CD4-positive, CD25-positive, alpha-beta regulatory T cell (primary cell): ENCODE data around the gene TPCN2. TPM values are rescaled to one million over a fixed set of nuclear protein-coding genes. Genes with fewer than 3 reads are reported as not detected.

Source experiments
- ATAC-seq, 2 donors: fragments of 150-1000 bp; cut with Tn5 transposase; one replicate each; pipeline ENCODE4 v1.10.0; 2021; ENCODE audit warnings: low read depth in 2 of 2, moderate number of reproducible peaks in 2 of 2, moderate library complexity in 1 of 2
- DNase-seq, 3 donors: peaks; one replicate each; pipeline versions ENCODE4 v3.0.0 to v3.0.0-alpha.2; 2012 to 2022; ENCODE audit warnings: mixed read lengths in 1 of 3
- H3K27ac ChIP-seq: one replicate; pipeline ENCODE4 v1.7.0; 2013; ENCODE audit warnings: mild to moderate bottlenecking, low read length; ENCODE audit not compliant: insufficient read depth, poor library complexity, severe bottlenecking
- H3K27me3 ChIP-seq: one replicate; pipeline ENCODE4 v1.7.0; 2013; ENCODE audit warnings: low read length; ENCODE audit not compliant: control insufficient read depth, insufficient read depth
- H3K36me3 ChIP-seq: one replicate; pipeline ENCODE4 v1.7.0; 2013; ENCODE audit warnings: mild to moderate bottlenecking, low read length, moderate library complexity; ENCODE audit not compliant: control insufficient read depth, insufficient read depth
- H3K4me1 ChIP-seq: 2 replicates; pipeline ENCODE4 v1.7.0; 2013; ENCODE audit warnings: mild to moderate bottlenecking, low read length; ENCODE audit not compliant: insufficient read depth, control insufficient read depth, poor library complexity, severe bottlenecking
- H3K4me3 ChIP-seq: one replicate; pipeline ENCODE4 v1.7.0; 2013; ENCODE audit warnings: low read depth, mild to moderate bottlenecking, low read length, moderate library complexity
- H3K9me3 ChIP-seq, 2 experiments: 1 replicate in 1 of 2; 2 replicates in 1 of 2; pipeline ENCODE4 v1.7.0; 2013; ENCODE audit warnings: low read length in 2 of 2, mild to moderate bottlenecking in 1 of 2, moderate library complexity in 1 of 2; ENCODE audit not compliant: control insufficient read depth in 2 of 2
- H3K27ac Mint-ChIP-seq, 3 donors: one replicate each; pipeline ENCODE4 v1.8.0; 2020 to 2022; ENCODE audit warnings: mild to moderate bottlenecking in 3 of 3, mixed read lengths in 3 of 3, moderate library complexity in 2 of 3
- H3K27me3 Mint-ChIP-seq: one replicate; pipeline ENCODE4 v1.8.0; 2022; ENCODE audit warnings: mild to moderate bottlenecking, mixed read lengths
- H3K36me3 Mint-ChIP-seq: one replicate; pipeline ENCODE4 v1.8.0; 2020; ENCODE audit warnings: mixed read lengths
- H3K4me1 Mint-ChIP-seq, 4 donors: one replicate each; pipeline ENCODE4 v1.8.0; 2020 to 2022; ENCODE audit warnings: mixed read lengths in 4 of 4, mild to moderate bottlenecking in 1 of 4
- H3K4me3 Mint-ChIP-seq, 4 donors: one replicate each; pipeline ENCODE4 v1.8.0; 2020 to 2022; ENCODE audit warnings: mild to moderate bottlenecking in 4 of 4, mixed read lengths in 4 of 4, moderate library complexity in 3 of 4
- H3K9me3 Mint-ChIP-seq, 7 donors: one replicate each; pipeline ENCODE4 v1.8.0; 2020 to 2022; ENCODE audit warnings: mixed read lengths in 7 of 7, mild to moderate bottlenecking in 3 of 7, moderate library complexity in 2 of 7
- polyA plus RNA-seq, 4 donors: library from polyadenylated mRNA; unstranded; fragments of 300-500 nt; fragmentation: Illumina TruSeq; gene quantifications; one replicate each; pipeline ENCODE4 v1.2.3, GENCODE V29; 2021
- total RNA-seq: library from RNA; stranded (reverse); gene quantifications from one replicate; pipeline ENCODE4 v1.2.3, GENCODE V29; 2022

The TPCN2 gene
- total and polyA plus RNA-seq, 5 donors from 2014 or later = 5.9 to 20.5 (median 6.6) TPM

- Mint-ChIP-seq H3K27ac (peak overlapping the region in 1 of 3 donors; percentile 85), H3K4me1 (peaks cover 0 to 4% (median 0%) of the 10 kb centered on the region in 4 donors), H3K4me3 (no peak overlapping the region), H3K36me3 (no peaks in the 10 kb centered on the region), H3K9me3 (no peaks in the 10 kb centered on the region), H3K27me3 (peaks cover 19% of the 10 kb centered on the region)
- H3K4me1 ChIP-seq = no peaks in the 10 kb centered on the region
- H3K4me3 ChIP-seq = no peak overlapping the region
- no peak for DNase-seq
- no peak overlapping the region for H3K27ac ChIP-seq
- H3K27me3 ChIP-seq = no peaks in the 10 kb centered on the region
- no peaks in the 10 kb centered on the region for H3K36me3 ChIP-seq
- no peaks in the 10 kb centered on the region for H3K9me3 ChIP-seq
- ATAC-seq = no peak
These were observed 46.0 kb upstream of the TPCN2 start for GRCh38 chr11:69002570-69003231.

- Histone ChIP-seq H3K9me3 (no peaks in the 10 kb centered on the region), H3K4me1 (no peaks in the 10 kb centered on the region), H3K27ac (no peak overlapping the region), H3K4me3 (no peak overlapping the region), H3K27me3 (no peaks in the 10 kb centered on the region), H3K36me3 (no peaks in the 10 kb centered on the region)
- no peaks in the 10 kb centered on the region for H3K9me3 Mint-ChIP-seq
- no peak overlapping the region for H3K27ac Mint-ChIP-seq
- ATAC-seq (no peak), DNase-seq (no peak)
- H3K27me3 Mint-ChIP-seq = peaks cover 26% of the 10 kb centered on the region
- H3K4me1 Mint-ChIP-seq = peaks cover 0 to 2% (median 0%) of the 10 kb centered on the region in 4 donors
- H3K4me3 Mint-ChIP-seq = no peak overlapping the region
- no peaks in the 10 kb centered on the region for H3K36me3 Mint-ChIP-seq
These were observed 45.3 kb upstream of the TPCN2 start for GRCh38 chr11:69003301-69003865.

GRCh38 chr11:69003866-69004367 lies 44.8 kb upstream of the TPCN2 start:
- H3K27me3 ChIP-seq = no peaks in the 10 kb centered on the region
- ATAC-seq (no peak), DNase-seq (no peak)
- H3K27ac ChIP-seq = no peak overlapping the region
- H3K4me3 Mint-ChIP-seq = no peak overlapping the region
- H3K27me3 Mint-ChIP-seq = peaks cover 26% of the 10 kb centered on the region
- H3K4me3 ChIP-seq = no peak overlapping the region
- no peaks in the 10 kb centered on the region for H3K36me3 Mint-ChIP-seq
- H3K36me3 ChIP-seq = no peaks in the 10 kb centered on the region
- peaks cover 0 to 2% (median 0%) of the 10 kb centered on the region in 4 donors for H3K4me1 Mint-ChIP-seq
- no peaks in the 10 kb centered on the region for H3K4me1 ChIP-seq
- no peak overlapping the region for H3K27ac Mint-ChIP-seq
- H3K9me3 ChIP-seq = no peaks in the 10 kb centered on the region
- no peaks in the 10 kb centered on the region for H3K9me3 Mint-ChIP-seq

- H3K27ac Mint-ChIP-seq = no peak overlapping the region
- H3K4me1 ChIP-seq = no peaks in the 10 kb centered on the region
- ATAC-seq (no peak), DNase-seq (no peak)
- no peaks in the 10 kb centered on the region for H3K27me3 ChIP-seq
- H3K27ac ChIP-seq = no peak overlapping the region
- no peaks in the 10 kb centered on the region for H3K9me3 ChIP-seq
- no peaks in the 10 kb centered on the region for H3K9me3 Mint-ChIP-seq
- peaks cover 0 to 2% (median 0%) of the 10 kb centered on the region in 4 donors for H3K4me1 Mint-ChIP-seq
- no peak overlapping the region for H3K4me3 ChIP-seq
- no peaks in the 10 kb centered on the region for H3K36me3 ChIP-seq
- no peaks in the 10 kb centered on the region for H3K36me3 Mint-ChIP-seq
- peaks cover 26% of the 10 kb centered on the region for H3K27me3 Mint-ChIP-seq
- no peak overlapping the region for H3K4me3 Mint-ChIP-seq
These were observed 44.1 kb upstream of the TPCN2 start for GRCh38 chr11:69004411-69005182.

- DNase-seq (no peak), ATAC-seq (no peak)
- Mint-ChIP-seq H3K4me1 (peaks cover 0 to 2% (median 0%) of the 10 kb centered on the region in 4 donors), H3K27me3 (peaks cover 30% of the 10 kb centered on the region), H3K36me3 (no peaks in the 10 kb centered on the region), H3K4me3 (no peak overlapping the region), H3K9me3 (no peaks in the 10 kb centered on the region), H3K27ac (no peak overlapping the region)
- no peaks in the 10 kb centered on the region for H3K4me1 ChIP-seq
- no peak overlapping the region for H3K4me3 ChIP-seq
- no peak overlapping the region for H3K27ac ChIP-seq
- no peaks in the 10 kb centered on the region for H3K9me3 ChIP-seq
- no peaks in the 10 kb centered on the region for H3K36me3 ChIP-seq
- no peaks in the 10 kb centered on the region for H3K27me3 ChIP-seq
These were observed 43.5 kb upstream of the TPCN2 start for GRCh38 chr11:69005183-69005630.

GRCh38 chr11:69005631-69006368 lies 42.9 kb upstream of the TPCN2 start:
- DNase-seq (no peak), ATAC-seq (no peak)
- no peaks in the 10 kb centered on the region for H3K4me1 ChIP-seq
- Mint-ChIP-seq H3K4me1 (peaks cover 0 to 2% (median 0%) of the 10 kb centered on the region in 4 donors), H3K27me3 (peaks cover 35% of the 10 kb centered on the region), H3K36me3 (no peaks in the 10 kb centered on the region), H3K27ac (no peak overlapping the region), H3K4me3 (no peak overlapping the region), H3K9me3 (no peaks in the 10 kb centered on the region)
- H3K9me3 ChIP-seq = no peaks in the 10 kb centered on the region
- H3K4me3 ChIP-seq = no peak overlapping the region
- no peaks in the 10 kb centered on the region for H3K27me3 ChIP-seq
- no peaks in the 10 kb centered on the region for H3K36me3 ChIP-seq
- H3K27ac ChIP-seq = no peak overlapping the region

GRCh38 chr11:69006816-69007215 lies 41.9 kb upstream of the TPCN2 start:
- peaks cover 42% of the 10 kb centered on the region for H3K27me3 Mint-ChIP-seq
- Histone ChIP-seq H3K4me1 (no peaks in the 10 kb centered on the region), H3K4me3 (no peak overlapping the region), H3K9me3 (no peaks in the 10 kb centered on the region), H3K27me3 (no peaks in the 10 kb centered on the region), H3K36me3 (no peaks in the 10 kb centered on the region), H3K27ac (no peak overlapping the region)
- ATAC-seq (no peak), DNase-seq (no peak)
- H3K4me3 Mint-ChIP-seq = no peak overlapping the region
- H3K9me3 Mint-ChIP-seq = no peaks in the 10 kb centered on the region
- peaks cover 0 to 3% (median under 1%) of the 10 kb centered on the region in 4 donors for H3K4me1 Mint-ChIP-seq
- no peaks in the 10 kb centered on the region for H3K36me3 Mint-ChIP-seq
- no peak overlapping the region for H3K27ac Mint-ChIP-seq
